ENCODE results near the gene APOA4. TPM values are rescaled to one million over a fixed set of nuclear protein-coding genes. Genes with fewer than 3 reads are reported as not detected.

The APOA4 gene
- total RNA-seq, 4 donors from 2014 or later = not detected

- no peak for DNase-seq (ENCODE audit: low spot score in 2 of 2)
- Histone ChIP-seq H3K4me1 (peaks cover 0 to 28% (median 14%) of the 10 kb centered on the region in 4 donors), H3K9me3 (no peaks in the 10 kb centered on the region), H3K36me3 (no peaks in the 10 kb centered on the region), H3K27ac (no peak overlapping the region), H3K4me3 (no peak overlapping the region), H3K27me3 (no peaks in the 10 kb centered on the region)
- TF ChIP-seq CTCF (IDR thresholded peaks at IDR 0.05) (no peak), POLR2A (IDR thresholded peaks at IDR 0.05) (no peak), EP300 (IDR thresholded peaks at IDR 0.05) (no peak)
- WGBS, 2 donors = 78 to 82% methylated on average over 12 to 13 of the region's 13 CpGs
These were observed 9.5 kb upstream of the APOA4 start for GRCh38 chr11:116832350-116833290.

DNA sequence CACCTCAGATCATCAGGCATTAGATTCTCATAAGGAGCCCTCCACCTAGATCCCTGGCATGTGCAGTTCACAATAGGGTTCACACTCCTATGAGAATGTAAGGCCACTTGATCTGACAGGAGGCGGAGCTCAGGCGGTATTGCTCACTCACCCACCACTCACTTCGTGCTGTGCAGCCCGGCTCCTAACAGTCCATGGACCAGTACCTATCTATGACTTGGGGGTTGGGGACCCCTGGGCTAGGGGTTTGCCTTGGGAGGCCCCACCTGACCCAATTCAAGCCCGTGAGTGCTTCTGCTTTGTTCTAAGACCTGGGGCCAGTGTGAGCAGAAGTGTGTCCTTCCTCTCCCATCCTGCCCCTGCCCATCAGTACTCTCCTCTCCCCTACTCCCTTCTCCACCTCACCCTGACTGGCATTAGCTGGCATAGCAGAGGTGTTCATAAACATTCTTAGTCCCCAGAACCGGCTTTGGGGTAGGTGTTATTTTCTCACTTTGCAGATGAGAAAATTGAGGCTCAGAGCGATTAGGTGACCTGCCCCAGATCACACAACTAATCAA, 8.8 kb upstream of the APOA4 start:
- Histone ChIP-seq H3K4me3 (no peak overlapping the region), H3K4me1 (peaks cover 0 to 20% (median 13%) of the 10 kb centered on the region in 4 donors), H3K36me3 (no peaks in the 10 kb centered on the region), H3K27ac (no peak overlapping the region), H3K27me3 (no peaks in the 10 kb centered on the region), H3K9me3 (no peaks in the 10 kb centered on the region)
- TF ChIP-seq POLR2A (IDR thresholded peaks at IDR 0.05) (no peak), EP300 (IDR thresholded peaks at IDR 0.05) (no peak), CTCF (IDR thresholded peaks at IDR 0.05) (no peak)
- no peak for DNase-seq (ENCODE audit: low spot score in 2 of 2)
- WGBS, 2 donors = 94 to 97% methylated on average over 7 of the region's 7 CpGs

GRCh38 chr11:116830184-116830912, 7.2 kb upstream of the APOA4 start:
- Histone ChIP-seq H3K4me1 (peaks cover 0 to 8% (median 5%) of the 10 kb centered on the region in 4 donors), H3K9me3 (no peaks in the 10 kb centered on the region), H3K4me3 (no peak overlapping the region), H3K27me3 (no peaks in the 10 kb centered on the region), H3K36me3 (no peaks in the 10 kb centered on the region), H3K27ac (peak overlapping the region in 1 of 4 donors; percentile 26)
- TF ChIP-seq CTCF (IDR thresholded peaks at IDR 0.05) = no peak
- TF ChIP-seq POLR2A (IDR thresholded peaks at IDR 0.05) = no peak
- no peak for TF ChIP-seq EP300 (IDR thresholded peaks at IDR 0.05)
- 91 to 95% methylated on average over 14 to 16 of the region's 17 CpGs for WGBS, 2 donors
- no peak for DNase-seq (ENCODE audit: low spot score in 2 of 2)

- WGBS, 2 donors = 65 to 66% methylated on average over 9 of the region's 9 CpGs
- no peaks in the 10 kb centered on the region for H3K36me3 ChIP-seq
- H3K4me3 ChIP-seq = no peak within 1 kb of the TSS
- H3K9me3 ChIP-seq = no peaks in the 10 kb centered on the region
- H3K27me3 ChIP-seq = no peaks in the 10 kb centered on the region
- peak within 1 kb of the TSS in 1 of 4 donors; percentile 26 for H3K27ac ChIP-seq
- TF ChIP-seq EP300 (IDR thresholded peaks at IDR 0.05) = no peak
- DNase-seq (ENCODE audit: low spot score in 2 of 2) = no peak
- peaks cover 0 to under 1% (median 0%) of the 10 kb centered on the region in 4 donors for H3K4me1 ChIP-seq
These were observed 6.5 kb upstream of the APOA4 start, which contains the start of gene APOC3 for GRCh38 chr11:116829525-116830183. TSS of gene APOC3 (plus strand) at chr11:116829907. CDS start at chr11:116830583, 676 bp downstream.

All from tibial nerve (tissue), 4 donors.